Transverse colon (tissue), 4 donors: ENCODE data around the gene PTPRO. TPM values are rescaled to one million over a fixed set of nuclear protein-coding genes. Genes with fewer than 3 reads are reported as not detected.

ENCODE experiments used
- DNase-seq: peaks from one replicate; pipeline ENCODE4 v3.0.0-alpha.2; 2019
- H3K27ac ChIP-seq, 4 donors: fragments of 200-600 bp; sonication (generic); 2 replicates each; pipeline ENCODE4 v1.5.1; 2016 to 2018; ENCODE audit warnings: inconsistent platforms in 4 of 4
- H3K27me3 ChIP-seq: fragments of 200-600 bp; sonication (generic); 2 replicates; pipeline ENCODE4 v1.5.1; 2017; ENCODE audit warnings: inconsistent platforms
- H3K36me3 ChIP-seq, 4 donors: fragments of 200-600 bp; sonication (generic); 2 replicates each; pipeline ENCODE4 v1.5.1; 2017 to 2019; ENCODE audit warnings: inconsistent platforms in 4 of 4
- H3K4me1 ChIP-seq, 4 donors: fragments of 200-600 bp; sonication (generic); 2 replicates each; pipeline ENCODE4 v1.5.1; 2017 to 2020; ENCODE audit warnings: inconsistent platforms in 4 of 4
- H3K4me3 ChIP-seq, 4 donors: fragments of 200-600 bp; sonication (generic); 1 replicate in 1 of 4; 2 replicates in 3 of 4; pipeline versions ENCODE4 v1.5.1 to v1.6.1; 2017 to 2019; ENCODE audit warnings: inconsistent platforms in 4 of 4
- H3K9me3 ChIP-seq, 2 donors: fragments of 200-600 bp; sonication (generic); 2 replicates each; pipeline ENCODE4 v1.5.1; 2017 to 2019; ENCODE audit warnings: inconsistent platforms in 2 of 2
- EP300 ChIP-seq: sonication (generic); formaldehyde crosslinking; IDR thresholded peaks from one replicate; pipeline ENCODE4 v1.6.1; 2017; ENCODE audit warnings: antibody characterized with exemption, low read depth
- POLR2A ChIP-seq: fragments of 450-650 bp; IDR thresholded peaks from one replicate; pipeline ENCODE4 v1.6.1; 2016; ENCODE audit warnings: antibody characterized with exemption, mild to moderate bottlenecking, moderate library complexity
- POLR2AphosphoS5 ChIP-seq, 3 donors: sonication (generic); formaldehyde crosslinking; IDR thresholded peaks; one replicate each; pipeline ENCODE4 v1.6.1; 2016; ENCODE audit warnings: antibody characterized with exemption in 3 of 3
- WGBS, 2 donors: methylation state at CpG; one replicate each; pipeline ENCODE4 v1.1.5; 2018; ENCODE audit warnings: low coverage in 1 of 2; 5-methylcytosine and 5-hydroxymethylcytosine counted together
- in situ Hi-C, 4 donors: fragments of 200-750 bp; cut with MboI; loops; one replicate each; pipeline versions ENCODE4 v1.15.0 to v1.15.1; 2017; ENCODE audit warnings: low sequenced_read_pairs in 3 of 4, low pct_ligation_motif_present in 1 of 4, low pct_unique_long_range_greater_than_20kb in 1 of 4
- intact Hi-C: fragments of 100-400 bp; cut with DNase I; formaldehyde crosslinking; loops from one replicate; pipeline ENCODE4 v1.15.1; 2023; ENCODE audit warnings: low total_unique reads
- total RNA-seq, 4 donors: library from RNA; depleted of rRNA; stranded (reverse); fragments of >200 nt; gene quantifications; one replicate each; pipeline ENCODE4 v1.1.0, GENCODE V29; 2016
- TF ChIP-seq, protein P1 (sequence below), 5 experiments: fragments of 200-600 bp in 3 of 5; fragments of 450-650 bp in 2 of 5; sonication (generic) in 3 of 5; IDR thresholded peaks; 1 replicate in 2 of 5; 2 replicates in 3 of 5; pipeline ENCODE4 v1.5.1; 2016 to 2017; ENCODE audit warnings: antibody characterized with exemption in 5 of 5, inconsistent platforms in 3 of 5, mild to moderate bottlenecking in 2 of 5, moderate library complexity in 1 of 5

The PTPRO gene
- total RNA-seq, 4 donors from 2014 or later, result 0.75 to 7.9 (median 5.5) TPM

GRCh38 chr12:15405606-15406005 lies 83.3 kb downstream of the PTPRO start:
- in situ Hi-C loops (no loop called here), intact Hi-C loops (no loop called here)
- H3K4me3 ChIP-seq, result no peak overlapping the region
- no peak for TF ChIP-seq EP300
- TF ChIP-seq POLR2A, result no peak
- TF ChIP-seq, protein P1, sequence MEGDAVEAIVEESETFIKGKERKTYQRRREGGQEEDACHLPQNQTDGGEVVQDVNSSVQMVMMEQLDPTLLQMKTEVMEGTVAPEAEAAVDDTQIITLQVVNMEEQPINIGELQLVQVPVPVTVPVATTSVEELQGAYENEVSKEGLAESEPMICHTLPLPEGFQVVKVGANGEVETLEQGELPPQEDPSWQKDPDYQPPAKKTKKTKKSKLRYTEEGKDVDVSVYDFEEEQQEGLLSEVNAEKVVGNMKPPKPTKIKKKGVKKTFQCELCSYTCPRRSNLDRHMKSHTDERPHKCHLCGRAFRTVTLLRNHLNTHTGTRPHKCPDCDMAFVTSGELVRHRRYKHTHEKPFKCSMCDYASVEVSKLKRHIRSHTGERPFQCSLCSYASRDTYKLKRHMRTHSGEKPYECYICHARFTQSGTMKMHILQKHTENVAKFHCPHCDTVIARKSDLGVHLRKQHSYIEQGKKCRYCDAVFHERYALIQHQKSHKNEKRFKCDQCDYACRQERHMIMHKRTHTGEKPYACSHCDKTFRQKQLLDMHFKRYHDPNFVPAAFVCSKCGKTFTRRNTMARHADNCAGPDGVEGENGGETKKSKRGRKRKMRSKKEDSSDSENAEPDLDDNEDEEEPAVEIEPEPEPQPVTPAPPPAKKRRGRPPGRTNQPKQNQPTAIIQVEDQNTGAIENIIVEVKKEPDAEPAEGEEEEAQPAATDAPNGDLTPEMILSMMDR (IDR thresholded peaks at IDR 0.05), result no peak
- no peak for TF ChIP-seq POLR2AphosphoS5 (IDR thresholded peaks at IDR 0.05)
- no peaks in the 10 kb centered on the region for H3K4me1 ChIP-seq
- no peaks in the 10 kb centered on the region for H3K9me3 ChIP-seq
- WGBS, 2 donors, result 89 to 93% methylated on average over 2 of the region's 2 CpGs
- H3K27ac ChIP-seq, result no peak overlapping the region
- H3K27me3 ChIP-seq, result no peaks in the 10 kb centered on the region
- H3K36me3 ChIP-seq, result no peaks in the 10 kb centered on the region
- no peak for DNase-seq

DNA sequence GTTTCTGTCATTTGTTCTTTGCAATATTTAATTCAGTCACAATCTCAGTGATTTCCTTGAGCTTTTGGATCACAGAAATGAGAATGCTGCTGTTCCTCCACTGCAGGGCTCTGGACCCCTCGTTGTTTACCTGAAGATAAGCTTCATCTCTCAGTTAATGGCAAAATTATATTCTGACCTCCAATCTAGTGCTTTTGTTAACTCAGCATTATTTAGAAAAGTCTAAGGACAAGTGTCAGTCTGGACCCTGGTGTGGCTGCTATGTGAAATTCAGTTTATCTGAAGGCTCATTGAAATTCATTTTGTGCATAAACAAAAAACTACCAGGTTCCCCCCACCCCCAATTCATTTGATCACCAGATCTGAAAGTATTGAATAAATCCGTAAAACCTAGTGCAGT lies 84.7 kb downstream of the PTPRO start:
- in situ Hi-C loops (no loop called here), intact Hi-C loops (no loop called here)
- WGBS, 2 donors, result 69 to 79% methylated on average over 2 of the region's 2 CpGs
- Histone ChIP-seq H3K27me3 (no peaks in the 10 kb centered on the region), H3K4me3 (no peak overlapping the region), H3K27ac (no peak overlapping the region), H3K36me3 (no peaks in the 10 kb centered on the region), H3K4me1 (no peaks in the 10 kb centered on the region), H3K9me3 (no peaks in the 10 kb centered on the region)
- DNase-seq, result no peak
- TF ChIP-seq EP300, result no peak
- TF ChIP-seq POLR2AphosphoS5 (IDR thresholded peaks at IDR 0.05), result no peak
- TF ChIP-seq, protein P1 (IDR thresholded peaks at IDR 0.05), result no peak
- TF ChIP-seq POLR2A, result no peak

- Histone ChIP-seq H3K9me3 (no peaks in the 10 kb centered on the region), H3K4me3 (no peak overlapping the region), H3K4me1 (no peaks in the 10 kb centered on the region), H3K27me3 (no peaks in the 10 kb centered on the region), H3K36me3 (no peaks in the 10 kb centered on the region), H3K27ac (no peak overlapping the region)
- 76 to 78% methylated on average over 3 of the region's 3 CpGs for WGBS, 2 donors
- DNase-seq, result no peak
- intact Hi-C loops, result no loop called here
- no peak for TF ChIP-seq EP300
- TF ChIP-seq POLR2AphosphoS5 (IDR thresholded peaks at IDR 0.05), result no peak
- TF ChIP-seq POLR2A, result no peak
- TF ChIP-seq, protein P1 (IDR thresholded peaks at IDR 0.05), result no peak
- in situ Hi-C loops, result no loop called here
These were observed 89.5 kb downstream of the PTPRO start for GRCh38 chr12:15411842-15412241.

DNA sequence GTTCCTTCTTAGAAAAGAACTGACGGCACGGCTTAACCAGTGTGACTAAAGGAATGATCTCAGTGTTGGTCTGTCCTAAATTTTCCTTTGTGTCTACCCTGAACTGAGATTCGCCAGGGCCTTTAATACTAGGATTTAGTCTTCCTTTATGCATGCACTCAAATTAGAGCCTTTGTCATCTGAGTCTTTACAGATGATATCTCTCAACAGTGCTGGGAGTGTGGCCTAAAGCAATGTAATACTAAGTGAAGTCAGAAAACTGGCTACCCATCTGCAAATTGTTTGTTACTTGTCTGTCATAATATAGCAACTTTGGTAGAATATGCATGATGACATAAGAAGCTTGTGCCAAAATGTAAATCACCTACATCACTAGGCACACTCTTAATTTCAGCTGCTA lies 95.4 kb downstream of the PTPRO start:
- intact Hi-C loops (no loop called here), in situ Hi-C loops (no loop called here)
- H3K4me3 ChIP-seq, result no peak overlapping the region
- H3K36me3 ChIP-seq, result no peaks in the 10 kb centered on the region
- WGBS, 2 donors, result 80 to 100% methylated on average over 1 to 3 of the region's 3 CpGs
- no peaks in the 10 kb centered on the region for H3K27me3 ChIP-seq
- no peak for DNase-seq
- no peaks in the 10 kb centered on the region for H3K9me3 ChIP-seq
- H3K27ac ChIP-seq, result no peak overlapping the region
- H3K4me1 ChIP-seq, result no peaks in the 10 kb centered on the region
- TF ChIP-seq POLR2AphosphoS5 (IDR thresholded peaks at IDR 0.05), result no peak
- no peak for TF ChIP-seq POLR2A
- TF ChIP-seq, protein P1 (IDR thresholded peaks at IDR 0.05), result no peak
- no peak for TF ChIP-seq EP300
